NCI-H187 (cell line): ENCODE measurements around the gene SKAP1.

Experiments used
- DNase-seq, 2 experiments: peaks; one replicate each; lab custom pipeline; 2025; lab: John Stamatoyannopoulos, UW

Gene SKAP1

GRCh38 chr17:48144231-48144630, 285.8 kb downstream of the SKAP1 start:
- DNase-seq = no peak

- no peak for DNase-seq
Measured at GRCh38 chr17:48143629-48144028, 286.4 kb downstream of the SKAP1 start.

- DNase-seq = no peak
Measured at GRCh38 chr17:48139944-48140343, 290.1 kb downstream of the SKAP1 start.

- DNase-seq = no peak
Measured at GRCh38 chr17:48137656-48138055, 292.4 kb downstream of the SKAP1 start.

- no peak for DNase-seq
Measured at GRCh38 chr17:48134912-48135480, 295.0 kb downstream of the SKAP1 start.

GRCh38 chr17:48132385-48132784, 297.6 kb downstream of the SKAP1 start:
- DNase-seq = no peak

GRCh38 chr17:48131216-48131824, 298.7 kb downstream of the SKAP1 start:
- peak; percentile 18 to 65 for DNase-seq

- no peak for DNase-seq
Measured at GRCh38 chr17:48129981-48130380, 300.0 kb downstream of the SKAP1 start.

- no peak for DNase-seq
Measured at GRCh38 chr17:48128400-48128799, 301.6 kb downstream of the SKAP1 start.

- no peak for DNase-seq
Measured at GRCh38 chr17:48127371-48128051, 302.5 kb downstream of the SKAP1 start.

GRCh38 chr17:48126532-48126850, 303.5 kb downstream of the SKAP1 start:
- no peak for DNase-seq

GRCh38 chr17:48125829-48126531, 304.0 kb downstream of the SKAP1 start:
- no peak for DNase-seq

GRCh38 chr17:48123776-48124388, 306.1 kb downstream of the SKAP1 start:
- DNase-seq = no peak

GRCh38 chr17:48123111-48123510, 306.9 kb downstream of the SKAP1 start:
- no peak for DNase-seq

- DNase-seq = no peak
Measured at GRCh38 chr17:48122665-48123045, 307.4 kb downstream of the SKAP1 start.

- peak in 1 of 2 experiments; percentile 29 for DNase-seq
Measured at GRCh38 chr17:48121923-48122664, 307.9 kb downstream of the SKAP1 start.

GRCh38 chr17:48113201-48113676, 316.8 kb downstream of the SKAP1 start:
- DNase-seq = no peak

- DNase-seq = no peak
Measured at GRCh38 chr17:48111937-48112241, 318.1 kb downstream of the SKAP1 start.

- no peak for DNase-seq
Measured at GRCh38 chr17:48110761-48111160, 319.3 kb downstream of the SKAP1 start.

- peak; percentile 85 to 94 for DNase-seq
Measured at GRCh38 chr17:48107137-48108055, 322.6 kb downstream of the SKAP1 start, which contains the start of gene SNX11. Gene SNX11, plus strand, starts transcription at chr17:48107766. Its CDS starts 4,278 bp downstream, at chr17:48112044.

GRCh38 chr17:48106802-48107136, 323.2 kb downstream of the SKAP1 start:
- DNase-seq = no peak
